ENCODE measurements around the gene MYADM. TPM values are rescaled to one million over a fixed set of nuclear protein-coding genes. Genes with fewer than 3 reads are reported as not detected.

MYADM gene
- total and polyA plus RNA-seq, 2 of the 13 experiments (the other 11 are each of a cell fraction or from before 2014, with no cell fraction given) = 19.9 to 38.1 TPM

- TF ChIP-seq ATF3 (CRISPR knock-in tag; IDR thresholded peaks at IDR 0.05) = no peak
- TF ChIP-seq NR2F6 (IDR thresholded peaks at IDR 0.05) = peak; percentile 61
- TF ChIP-seq NR2F6 (CRISPR knock-in tag; IDR thresholded peaks at IDR 0.05) = peak; percentile 77
- TF ChIP-seq TCF7 (IDR thresholded peaks at IDR 0.05; ENCODE audit: low read depth) = peak; percentile 30; the same call in 1 of the 2 replicates
- TF ChIP-seq MTERF4 (CRISPR knock-in tag; IDR thresholded peaks at IDR 0.05) = no peak
- no peak for TF ChIP-seq PLRG1 (conservative IDR thresholded peaks at IDR 0.05)
- peak; percentile 83 for TF ChIP-seq RXRB (CRISPR knock-in tag; IDR thresholded peaks at IDR 0.05; ENCODE audit: borderline replicate concordance)
- no peak for TF ChIP-seq PAX8 (CRISPR knock-in tag; IDR thresholded peaks at IDR 0.05; ENCODE audit: borderline replicate concordance)
Measured at GRCh38 chr19:53865523-53865917, 2.2 kb upstream of the MYADM start (continued).

DNA sequence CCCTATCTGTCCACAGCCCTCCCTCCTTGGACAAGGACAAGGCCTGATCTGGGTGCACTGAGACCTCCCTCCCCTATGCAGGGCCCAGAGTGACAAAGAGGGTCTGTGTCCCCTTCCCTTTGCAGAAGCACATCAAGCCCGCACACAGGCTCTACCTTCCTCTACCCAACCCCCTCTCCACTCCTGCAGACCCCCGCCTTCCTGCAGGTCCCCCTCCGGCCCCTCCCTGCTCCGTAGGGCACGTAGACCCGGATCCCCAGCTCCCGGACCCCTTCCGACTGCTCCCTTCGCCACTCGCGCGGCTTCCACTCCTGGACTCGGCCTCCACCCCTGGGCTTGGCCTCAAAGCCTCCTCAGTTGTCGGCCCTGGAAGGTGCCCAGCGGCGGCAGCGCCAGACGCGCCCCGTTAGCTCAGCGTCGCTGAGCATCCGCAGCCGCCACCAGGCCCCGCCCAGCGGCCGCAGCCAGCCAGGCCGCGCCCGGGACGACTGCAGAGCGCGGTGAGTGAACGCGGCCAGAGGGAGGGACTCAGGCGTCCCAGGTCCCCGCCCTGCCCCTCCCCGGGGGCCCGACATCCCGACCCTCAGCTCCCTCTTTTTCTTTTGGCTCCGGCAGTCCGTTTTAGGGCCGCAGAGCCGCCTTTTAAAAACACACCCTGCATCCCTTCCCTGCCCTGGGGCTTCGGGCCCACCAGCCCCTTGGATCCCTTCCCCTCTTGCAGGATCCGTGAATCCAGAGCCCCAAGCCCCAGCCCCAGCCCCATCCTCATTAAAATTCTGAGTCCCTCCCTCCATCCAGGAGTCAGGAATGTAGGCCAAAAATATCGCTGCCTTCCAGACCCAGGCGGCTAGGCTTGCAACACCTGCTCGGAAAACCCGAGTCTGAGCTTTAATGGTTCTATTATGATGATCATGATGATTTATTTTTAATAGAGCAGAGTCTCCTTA, 1.5 kb upstream of the MYADM start:
- H4K20me1 ChIP-seq (ENCODE audit: insufficient read depth, low read length) = peaks cover 12% of the 10 kb centered on the region; the same call in 1 of the 2 replicates
- H3K36me3 ChIP-seq (replicated peaks in 1 of 2; ENCODE audit: control insufficient read depth in 1 of 2, insufficient read depth in 2 of 2, low read length in 2 of 2) = peaks cover 2 to 8% of the 10 kb centered on the region in 2 experiments; a peak in 2 of 5 replicates
- peak overlapping the region; percentile 99 for H3K9ac ChIP-seq (ENCODE audit: insufficient read depth, low read depth, low read length)
- H3K9me3 ChIP-seq (ENCODE audit: low read length) = no peaks in the 10 kb centered on the region
- peak overlapping the region; percentile 92 for H3K4me2 ChIP-seq (ENCODE audit: low read depth, low read length)
- no peak overlapping the region for H2AFZ ChIP-seq (ENCODE audit: low read length)
- H3K4me3 ChIP-seq (replicated peaks in 1 of 3; ENCODE audit: insufficient read depth in 1 of 3, low read depth in 2 of 3, low read length in 3 of 3) = peak overlapping the region; percentile 79 to 97 (median 84)
- ATAC-seq = peak; percentile 49
- intact Hi-C loops (cut with micrococcal nuclease; ENCODE audit: unreplicated experiment) = no loop called here
- CTCF ChIA-PET (ENCODE audit: low intra/inter-chr PET ratio, low total read pairs) = no interaction called here
- POLR2A ChIA-PET = interaction anchor here (0.6 to 5.6 kb wide), 13 partner anchors 9 to 271 kb away, joined by 3 to 102 read pairs (median 5); partner anchors contain the start of genes PRKCG, PRPF31 and TFPT
- H3K79me2 ChIP-seq (ENCODE audit: insufficient read depth, low read length) = peaks cover 33% of the 10 kb centered on the region
- DNase-seq (ENCODE audit: low spot score) = peak; percentile 68
- 1% methylated on average over 25 of the region's 50 CpGs for WGBS (ENCODE audit: low lambda C conversion rate)
- H3K27me3 ChIP-seq (ENCODE audit: control insufficient read depth in 1 of 2, insufficient read depth in 2 of 2, low read length in 2 of 2) = no peaks in the 10 kb centered on the region; a peak in 1 of 5 replicates
- no TSS peak for BruUV-seq (replicated peaks)
- in situ Hi-C loops (cut with HindIII; ENCODE audit: extremely low pct_ligation_motif_present, low pct_unique_long_range_greater_than_20kb) = no loop called here
- H3K27ac ChIP-seq (ENCODE audit: extremely low read length, insufficient read depth, low read length) = peak overlapping the region; percentile 100
- no peak for FAIRE-seq
- H3K4me1 ChIP-seq (ENCODE audit: insufficient read depth, low read length) = peaks cover 34% of the 10 kb centered on the region
- 0 out of 2 replicates have a peak, but pooled peaks have one; percentile 15 for TF ChIP-seq SP5 (CRISPR knock-in tag; IDR thresholded peaks at IDR 0.05; ENCODE audit: borderline replicate concordance, low read depth)
- no peak for TF ChIP-seq MAFF (IDR thresholded peaks at IDR 0.05; ENCODE audit: low read depth, low read length)
- TF ChIP-seq ZNF883 (CRISPR knock-in tag; IDR thresholded peaks at IDR 0.05; ENCODE audit: not compliant biosample characterization) = no peak
- TF ChIP-seq GABPB1 (CRISPR knock-in tag; IDR thresholded peaks at IDR 0.05) = peak; percentile 69; the same call in 1 of the 2 replicates
- no peak for TF ChIP-seq FOXK1 (CRISPR knock-in tag; IDR thresholded peaks at IDR 0.05; ENCODE audit: borderline replicate concordance, low read depth)
- TF ChIP-seq, protein P1, sequence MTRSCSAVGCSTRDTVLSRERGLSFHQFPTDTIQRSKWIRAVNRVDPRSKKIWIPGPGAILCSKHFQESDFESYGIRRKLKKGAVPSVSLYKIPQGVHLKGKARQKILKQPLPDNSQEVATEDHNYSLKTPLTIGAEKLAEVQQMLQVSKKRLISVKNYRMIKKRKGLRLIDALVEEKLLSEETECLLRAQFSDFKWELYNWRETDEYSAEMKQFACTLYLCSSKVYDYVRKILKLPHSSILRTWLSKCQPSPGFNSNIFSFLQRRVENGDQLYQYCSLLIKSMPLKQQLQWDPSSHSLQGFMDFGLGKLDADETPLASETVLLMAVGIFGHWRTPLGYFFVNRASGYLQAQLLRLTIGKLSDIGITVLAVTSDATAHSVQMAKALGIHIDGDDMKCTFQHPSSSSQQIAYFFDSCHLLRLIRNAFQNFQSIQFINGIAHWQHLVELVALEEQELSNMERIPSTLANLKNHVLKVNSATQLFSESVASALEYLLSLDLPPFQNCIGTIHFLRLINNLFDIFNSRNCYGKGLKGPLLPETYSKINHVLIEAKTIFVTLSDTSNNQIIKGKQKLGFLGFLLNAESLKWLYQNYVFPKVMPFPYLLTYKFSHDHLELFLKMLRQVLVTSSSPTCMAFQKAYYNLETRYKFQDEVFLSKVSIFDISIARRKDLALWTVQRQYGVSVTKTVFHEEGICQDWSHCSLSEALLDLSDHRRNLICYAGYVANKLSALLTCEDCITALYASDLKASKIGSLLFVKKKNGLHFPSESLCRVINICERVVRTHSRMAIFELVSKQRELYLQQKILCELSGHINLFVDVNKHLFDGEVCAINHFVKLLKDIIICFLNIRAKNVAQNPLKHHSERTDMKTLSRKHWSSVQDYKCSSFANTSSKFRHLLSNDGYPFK (CRISPR knock-in tag; IDR thresholded peaks at IDR 0.05; ENCODE audit: borderline replicate concordance) = no peak
- TF ChIP-seq AKAP8 (CRISPR knock-in tag; IDR thresholded peaks at IDR 0.05) = peak; percentile 85
- no peak for TF ChIP-seq GRHL1 (CRISPR knock-in tag; conservative IDR thresholded peaks at IDR 0.05)
- peak; percentile 29 for TF ChIP-seq NFKB2 (CRISPR knock-in tag; IDR thresholded peaks at IDR 0.05; ENCODE audit: borderline replicate concordance)

Data from HepG2 (cell line).